ENCODE results near the gene SUB1.
"Not testable (repeated sequence)": the region's sequence is repeated elsewhere in the genome, so short reads cannot be mapped to it uniquely, and the experiment has no call there.

The SUB1 gene

DNA sequence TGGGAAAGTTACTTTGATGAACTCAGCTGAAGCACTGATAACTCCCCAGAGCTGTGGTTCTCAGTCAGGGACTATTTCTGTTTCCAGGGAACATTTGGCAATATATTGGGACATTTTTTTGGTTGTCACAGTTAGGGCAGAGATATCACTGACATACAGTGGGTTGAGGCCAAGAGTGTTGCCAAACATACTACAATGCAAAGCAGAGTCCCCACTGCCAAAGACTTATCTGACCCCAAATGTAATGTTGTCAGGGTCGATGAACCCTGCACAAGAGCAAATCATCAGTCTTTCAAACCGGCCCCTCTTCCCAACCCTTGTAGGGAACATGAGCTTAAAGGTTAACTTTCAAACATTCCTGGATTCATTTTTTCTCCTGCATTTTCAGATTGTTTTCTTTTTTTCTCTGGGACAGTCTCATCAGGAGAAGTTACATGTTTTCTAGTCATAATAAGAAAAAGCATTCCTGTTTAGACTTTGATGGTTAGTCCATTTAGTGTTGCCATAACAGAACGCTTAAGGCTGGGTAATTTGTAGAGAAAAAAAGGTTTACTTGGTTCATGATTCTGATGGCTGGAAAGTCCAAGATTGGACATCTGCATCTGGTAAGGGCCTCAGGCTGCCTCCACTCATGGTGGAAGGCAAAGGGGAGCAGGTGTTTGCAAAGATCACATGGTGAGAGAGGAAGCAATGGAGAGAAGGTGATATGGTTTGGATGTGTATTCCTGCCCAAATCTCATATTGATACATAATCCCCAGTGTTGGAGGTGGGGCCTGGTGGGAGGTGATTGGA lies 18.8 kb upstream of the SUB1 start:
- no peak for DNase-seq

DNA sequence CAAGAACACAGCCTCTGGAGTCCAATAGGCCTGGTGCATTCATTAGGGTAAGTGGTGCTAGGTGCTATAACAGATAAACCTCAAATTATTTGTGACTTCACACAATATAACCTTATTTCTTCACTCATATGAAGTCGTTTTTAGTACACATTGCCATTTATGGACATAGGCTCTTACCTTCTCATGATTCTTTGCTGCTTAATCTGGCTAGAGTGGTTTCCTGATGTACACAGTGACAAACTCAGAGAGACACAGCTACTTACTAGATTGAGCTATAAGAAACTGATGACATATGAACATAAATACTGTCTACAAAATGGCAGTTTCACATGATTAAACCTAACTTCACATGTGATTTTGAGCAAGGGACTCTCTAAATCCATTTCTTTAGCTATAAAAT lies 14.2 kb upstream of the SUB1 start:
- no peak for DNase-seq

GRCh38 chr5:32572778-32573480 lies 12.4 kb upstream of the SUB1 start:
- no peak for DNase-seq

DNA sequence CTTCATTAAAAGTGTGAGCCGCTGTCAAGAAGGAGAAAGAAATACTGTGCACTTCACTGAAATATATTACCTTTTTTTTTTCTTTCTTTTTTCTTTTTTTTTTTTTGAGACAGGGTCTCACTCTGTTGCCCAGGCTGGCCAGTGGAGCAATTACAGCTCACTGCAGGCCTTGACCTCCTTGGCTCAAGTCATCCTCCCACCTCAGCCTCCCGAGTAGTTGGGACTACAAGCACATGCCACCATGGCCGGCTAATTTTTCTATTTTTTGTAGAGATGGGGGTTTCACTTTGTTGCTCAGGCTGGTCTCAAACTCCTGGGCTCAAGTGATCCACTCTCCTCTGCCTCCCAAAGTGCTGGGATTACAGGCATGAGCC lies 11.9 kb upstream of the SUB1 start:
- not testable (repeated sequence) for DNase-seq

GRCh38 chr5:32574540-32575175 lies 10.7 kb upstream of the SUB1 start:
- DNase-seq = no peak

DNA sequence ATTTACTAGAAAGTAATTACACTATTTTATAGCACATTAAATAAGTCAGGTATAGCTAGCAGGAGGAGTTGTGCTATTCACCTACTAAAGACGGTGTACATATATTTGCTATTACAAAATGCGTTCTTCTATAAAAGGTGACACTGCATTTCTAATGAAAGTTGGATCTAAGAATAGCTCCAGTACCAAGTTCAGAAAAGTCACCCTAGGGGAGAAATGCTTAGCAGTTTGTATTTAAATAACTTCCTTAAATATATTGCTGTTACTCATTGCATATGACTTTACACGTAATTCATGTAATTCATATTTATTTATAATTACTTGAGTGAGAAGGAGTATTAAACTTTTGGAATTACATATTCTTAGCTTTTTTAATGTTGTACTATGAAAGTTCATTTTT lies 7.0 kb upstream of the SUB1 start:
- DNase-seq = no peak

DNA sequence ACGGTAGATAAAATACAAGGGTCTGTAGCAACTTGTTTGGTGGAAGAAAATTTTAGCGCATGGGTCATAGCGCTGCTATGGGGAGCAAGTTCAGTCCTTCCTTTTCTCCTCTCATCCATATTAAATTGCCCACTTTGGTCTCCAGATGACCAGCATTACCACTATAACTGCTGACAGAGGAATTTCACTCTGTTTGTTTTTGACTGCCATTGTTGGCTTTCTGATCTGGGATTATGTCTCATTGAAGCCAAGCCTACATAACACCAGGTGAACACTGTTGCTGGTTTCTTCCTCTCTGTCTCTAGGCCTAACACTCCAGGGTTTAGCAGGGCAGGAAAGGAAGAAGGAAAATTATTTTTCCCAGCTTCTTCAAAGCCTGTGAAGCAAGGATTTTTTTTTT lies 6.6 kb upstream of the SUB1 start:
- DNase-seq = no peak

DNA sequence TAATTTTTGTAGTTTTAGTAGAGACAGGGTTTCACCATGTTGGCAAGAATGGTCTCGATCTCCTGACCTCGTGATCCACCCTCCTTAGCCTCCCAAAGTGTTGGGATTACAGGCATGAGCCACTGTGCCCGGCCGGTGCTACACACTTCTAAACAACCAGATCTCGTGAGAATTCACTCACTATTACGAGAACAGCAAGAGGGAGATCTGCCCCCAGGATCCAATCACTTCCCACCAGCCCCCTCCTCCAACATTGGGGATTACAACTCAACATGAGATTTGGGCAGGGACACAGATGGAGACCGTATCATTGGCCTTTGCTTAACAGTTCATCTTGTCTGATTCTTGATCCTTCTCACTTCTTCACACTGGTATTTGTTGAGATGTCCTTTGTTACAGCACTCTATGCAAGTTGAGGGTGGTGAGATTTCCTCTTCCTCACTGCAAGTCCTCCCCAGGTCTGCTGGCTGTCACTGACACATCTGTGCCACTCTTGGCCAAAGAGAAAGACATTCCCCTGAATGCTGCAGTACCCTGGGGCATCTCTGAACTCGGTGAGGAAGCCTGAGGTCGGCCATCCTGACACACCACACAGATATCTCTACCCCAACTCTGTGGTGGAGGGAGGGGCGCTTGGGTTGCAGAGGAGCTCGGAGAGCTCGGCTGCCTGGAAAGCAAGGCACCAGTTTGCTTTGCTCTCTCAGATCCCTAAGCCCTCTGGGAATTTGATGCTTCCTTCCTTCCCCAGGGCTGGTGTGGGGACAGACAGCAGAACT lies 4.2 kb upstream of the SUB1 start:
- no peak for DNase-seq

DNA sequence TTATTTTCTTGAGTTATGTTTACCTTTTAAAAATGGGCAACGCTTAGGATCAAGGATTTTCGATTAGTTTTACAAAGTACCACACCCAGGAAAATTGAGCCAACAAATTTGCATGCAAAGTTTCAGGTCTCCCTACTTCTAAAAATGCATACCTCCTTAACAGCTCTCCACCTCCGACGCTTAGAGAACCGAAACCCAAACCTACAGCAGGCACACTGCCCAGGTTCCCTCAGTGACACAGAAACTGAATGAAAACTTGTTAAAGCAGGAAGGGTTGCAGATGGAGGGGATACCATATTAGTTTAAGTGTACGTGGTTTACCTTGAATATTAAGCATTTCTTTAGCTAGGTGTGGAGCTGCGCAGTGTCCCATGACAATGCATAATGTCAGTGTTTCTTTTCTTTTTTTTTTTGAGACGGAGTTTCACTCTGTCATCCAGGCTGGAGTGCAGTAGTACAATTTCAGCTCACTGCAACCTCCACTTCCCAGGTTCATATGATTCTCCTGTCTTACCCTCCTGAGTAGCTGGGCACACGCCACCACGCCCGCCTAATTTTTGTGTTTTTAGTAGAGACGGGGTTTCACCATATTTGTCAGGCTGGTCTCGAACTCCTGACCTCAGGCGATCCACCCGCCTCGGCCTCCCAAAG lies 1.6 kb upstream of the SUB1 start:
- DNase-seq = no peak

- DNase-seq = no peak
These were observed 711 bp upstream of the SUB1 start for GRCh38 chr5:32584646-32585045.

GRCh38 chr5:32585122-32585445 lies 273 bp upstream of the SUB1 start:
- DNase-seq = no peak

DNA sequence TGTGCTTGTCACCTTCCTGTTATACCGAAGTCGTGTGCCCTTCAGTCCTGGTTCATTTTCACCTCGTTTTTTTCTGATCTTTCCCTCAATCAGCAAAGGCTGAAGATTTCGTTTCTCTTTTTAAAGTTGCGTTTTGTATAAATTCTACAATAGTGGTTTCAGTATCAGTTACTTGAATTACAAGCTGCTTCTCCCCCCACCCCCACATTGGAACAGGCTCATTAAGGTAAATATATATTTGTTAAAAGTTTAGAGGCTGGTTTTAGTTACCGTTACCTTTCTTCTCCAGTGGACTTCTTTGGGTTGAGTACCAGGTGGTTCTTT lies 881 bp downstream of the SUB1 start:
- DNase-seq = no peak

DNA sequence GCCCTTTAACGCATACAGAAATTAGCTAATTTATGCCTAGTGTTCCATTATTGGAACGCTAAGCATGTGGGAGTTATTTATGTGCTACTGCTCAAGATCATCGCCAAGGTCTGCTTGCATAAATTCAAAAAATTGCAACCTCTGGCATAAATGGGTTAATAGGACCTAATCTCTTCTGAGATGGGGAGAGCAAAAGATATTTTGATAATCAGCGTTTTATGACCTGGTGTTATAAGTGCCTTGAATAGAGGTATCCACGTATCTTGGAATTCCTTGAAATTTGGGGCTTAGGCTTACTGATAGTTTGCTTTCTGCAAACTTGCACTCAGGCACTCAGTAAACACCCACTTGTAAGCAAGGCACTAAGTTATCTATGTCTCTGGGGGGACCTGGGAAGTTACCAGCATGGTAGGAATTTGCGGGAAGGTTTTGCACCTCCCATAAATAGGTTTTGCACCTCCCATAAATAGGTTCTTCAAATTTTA lies 1.8 kb downstream of the SUB1 start:
- DNase-seq = no peak

- DNase-seq = no peak
These were observed 4.1 kb downstream of the SUB1 start for GRCh38 chr5:32589416-32589815.

GRCh38 chr5:32589942-32590869 lies 4.8 kb downstream of the SUB1 start:
- peak in 1 of 2 donors; percentile 59 for DNase-seq

DNA sequence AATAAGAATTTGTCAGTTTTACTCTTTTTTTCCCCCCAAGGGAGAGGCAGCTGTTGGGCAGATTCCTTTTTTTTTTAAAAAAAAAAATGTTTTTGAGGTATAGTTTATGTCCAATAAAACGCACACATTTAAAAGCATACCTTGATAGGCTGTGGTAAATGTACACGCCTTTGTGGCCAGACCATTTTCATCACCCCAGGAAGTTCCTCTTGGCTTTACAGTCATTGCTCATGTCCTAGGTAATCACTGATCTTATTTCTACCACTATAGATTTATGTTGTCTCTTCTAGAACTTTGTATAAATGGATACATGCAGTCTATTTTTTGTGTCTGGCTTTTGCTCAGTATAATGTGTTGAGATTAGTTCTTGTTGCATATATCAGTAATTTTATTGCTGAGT lies 9.8 kb downstream of the SUB1 start:
- DNase-seq = no peak

GRCh38 chr5:32597041-32597629 lies 11.8 kb downstream of the SUB1 start:
- DNase-seq = no peak

GRCh38 chr5:32598260-32598937 lies 13.0 kb downstream of the SUB1 start:
- no peak for DNase-seq

DNA sequence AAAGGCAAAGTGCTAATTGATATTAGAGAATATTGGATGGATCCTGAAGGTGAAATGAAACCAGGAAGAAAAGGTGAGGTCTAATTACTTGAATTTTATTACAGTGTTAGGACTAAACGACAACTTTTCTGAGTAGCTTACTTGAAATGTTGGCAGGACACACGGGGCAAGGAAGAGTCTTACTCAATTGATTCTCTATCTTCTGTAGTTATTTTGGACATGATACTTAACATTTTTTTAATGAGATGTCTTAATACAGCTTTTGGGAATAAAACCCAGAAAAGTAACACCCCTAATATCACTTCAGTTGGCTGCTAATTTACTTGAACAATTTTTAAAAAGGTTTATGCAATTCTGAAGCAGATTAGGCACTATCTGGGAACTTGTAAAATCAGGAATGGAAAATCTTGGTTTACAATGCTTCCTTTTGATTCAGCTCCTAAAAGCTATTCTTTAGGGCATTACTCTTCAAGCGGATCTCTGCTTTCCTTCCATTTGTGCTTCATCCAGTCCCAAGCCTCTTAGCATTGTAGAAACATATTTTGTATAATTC lies 13.7 kb downstream of the SUB1 start:
- no peak for DNase-seq

DNA sequence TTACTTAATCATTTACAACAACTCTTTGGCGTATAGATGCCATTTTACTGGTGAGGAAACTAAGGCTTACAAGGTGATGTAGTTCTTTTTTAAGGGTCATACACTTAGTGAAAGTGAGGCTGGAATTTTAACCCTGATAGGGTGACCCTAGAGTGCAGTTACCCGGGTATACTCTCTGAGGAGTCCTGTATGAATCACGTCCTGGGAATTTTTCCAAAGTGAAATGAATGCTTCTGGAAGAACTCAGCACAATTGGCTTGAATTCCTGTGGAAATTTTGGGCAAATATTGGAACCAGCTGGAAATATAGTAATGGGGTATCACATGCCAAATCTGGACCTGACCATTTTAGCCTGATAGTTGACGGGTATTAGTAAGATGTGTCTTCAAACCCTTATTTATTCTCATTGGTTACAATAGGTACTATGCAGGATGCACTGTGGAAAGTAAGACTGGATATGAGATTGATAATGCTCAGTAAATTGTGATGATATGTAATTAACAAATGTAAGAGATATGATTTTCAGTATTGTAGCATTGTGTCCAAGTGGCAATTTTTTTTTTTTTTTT lies 14.8 kb downstream of the SUB1 start:
- DNase-seq = no peak
